CD14-positive monocyte (primary cell): Measurements from ENCODE around the gene FNBP1L. TPM values are rescaled to one million over a fixed set of nuclear protein-coding genes. Genes with fewer than 3 reads are reported as not detected.

Source experiments
- DNase-seq, 3 donors: peaks; one replicate each; pipeline ENCODE4 v3.0.0-alpha.2; 2011 to 2022
- H2AFZ ChIP-seq: 2 replicates; pipeline ENCODE4 v1.6.0; 2012; ENCODE audit warnings: mild to moderate bottlenecking, low read depth, low read length, inconsistent platforms; ENCODE audit not compliant: insufficient read depth, poor library complexity, severe bottlenecking
- H3K27ac ChIP-seq, 2 donors: 1 replicate in 1 of 2; 2 replicates in 1 of 2; pipeline ENCODE4 v1.5.1; 2012 to 2013; ENCODE audit warnings: low read length in 2 of 2, control low read depth in 1 of 2, inconsistent platforms in 1 of 2, low read depth in 1 of 2, mild to moderate bottlenecking in 1 of 2
- H3K27me3 ChIP-seq, 2 donors: one replicate each; pipeline versions ENCODE4 v1.6.0 to v1.6.1; 2011 to 2013; ENCODE audit warnings: low read length in 2 of 2; ENCODE audit not compliant: control insufficient read depth in 2 of 2, insufficient read depth in 2 of 2
- H3K36me3 ChIP-seq, 2 donors: replicated peaks in 1 of 2; 1 replicate in 1 of 2; 2 replicates in 1 of 2; pipeline versions ENCODE4 v1.5.1 to v1.6.1; 2012 to 2013; ENCODE audit warnings: low read length in 2 of 2, control low read depth in 1 of 2, inconsistent platforms in 1 of 2, mild to moderate bottlenecking in 1 of 2; ENCODE audit not compliant: insufficient read depth in 2 of 2, control insufficient read depth in 1 of 2
- H3K4me1 ChIP-seq, 2 donors: 1 replicate in 1 of 2; 2 replicates in 1 of 2; pipeline versions ENCODE4 v1.5.1 to v1.6.1; 2012 to 2013; ENCODE audit warnings: low read length in 2 of 2, control low read depth in 1 of 2, inconsistent platforms in 1 of 2, mild to moderate bottlenecking in 1 of 2, moderate library complexity in 1 of 2; ENCODE audit not compliant: insufficient read depth in 2 of 2, control insufficient read depth in 1 of 2
- H3K4me2 ChIP-seq: replicated peaks from 2 replicates; pipeline ENCODE3; 2012; ENCODE audit warnings: low read length, moderate library complexity, mild to moderate bottlenecking; ENCODE audit not compliant: poor library complexity, severe bottlenecking; ENCODE audit errors: extremely low read depth
- H3K4me3 ChIP-seq, 3 experiments: fragments of 200-600 bp in 1 of 3; sonication (generic) in 1 of 3; replicated peaks in 1 of 3; 1 replicate in 2 of 3; 2 replicates in 1 of 3; pipeline ENCODE4 v1.5.1; 2011 to 2013; ENCODE audit warnings: low read length in 3 of 3, mild to moderate bottlenecking in 3 of 3, control low read depth in 2 of 3, low read depth in 2 of 3, inconsistent platforms in 1 of 3, moderate library complexity in 1 of 3
- H3K79me2 ChIP-seq: 2 replicates; pipeline ENCODE4 v1.6.0; 2012; ENCODE audit warnings: mild to moderate bottlenecking, control low read depth, inconsistent platforms, low read length, moderate library complexity; ENCODE audit not compliant: insufficient read depth
- H3K9ac ChIP-seq: 2 replicates; pipeline ENCODE4 v1.6.0; 2017; ENCODE audit warnings: low read length, mild to moderate bottlenecking; ENCODE audit not compliant: insufficient read depth, poor library complexity, severe bottlenecking
- H3K9me3 ChIP-seq, 2 donors: replicated peaks in 1 of 2; 1 replicate in 1 of 2; 2 replicates in 1 of 2; pipeline versions ENCODE4 v1.5.1 to v1.6.1; 2012 to 2013; ENCODE audit warnings: low read length in 2 of 2, control low read depth in 1 of 2; ENCODE audit not compliant: control insufficient read depth in 1 of 2, insufficient read depth in 1 of 2
- H4K20me1 ChIP-seq: 2 replicates; pipeline ENCODE4 v1.6.0; 2012; ENCODE audit warnings: mild to moderate bottlenecking, low read length, control low read depth, moderate library complexity; ENCODE audit not compliant: insufficient read depth
- H3K27ac Mint-ChIP-seq, 7 donors: one replicate each; pipeline ENCODE4 v1.8.0; 2020; ENCODE audit warnings: mild to moderate bottlenecking in 7 of 7, mixed read lengths in 7 of 7, moderate library complexity in 6 of 7, inconsistent platforms in 2 of 7
- H3K27me3 Mint-ChIP-seq, 3 donors: one replicate each; pipeline ENCODE4 v1.8.0; 2021 to 2022; ENCODE audit warnings: low read depth in 3 of 3, mild to moderate bottlenecking in 3 of 3, mixed read lengths in 3 of 3, moderate library complexity in 3 of 3, inconsistent platforms in 1 of 3
- H3K36me3 Mint-ChIP-seq, 2 donors: one replicate each; pipeline ENCODE4 v1.8.0; 2020; ENCODE audit warnings: mixed read lengths in 2 of 2, inconsistent platforms in 1 of 2, mild to moderate bottlenecking in 1 of 2
- H3K4me1 Mint-ChIP-seq: one replicate; pipeline ENCODE4 v1.8.0; 2020; ENCODE audit warnings: mild to moderate bottlenecking, mixed read lengths
- H3K4me3 Mint-ChIP-seq, 2 donors: one replicate each; pipeline ENCODE4 v1.8.0; 2020; ENCODE audit warnings: mild to moderate bottlenecking in 2 of 2, mixed read lengths in 2 of 2, moderate library complexity in 1 of 2
- H3K9me3 Mint-ChIP-seq, 7 donors: one replicate each; pipeline ENCODE4 v1.8.0; 2020 to 2022; ENCODE audit warnings: mixed read lengths in 7 of 7, mild to moderate bottlenecking in 6 of 7, moderate library complexity in 6 of 7, inconsistent platforms in 2 of 7
- WGBS: methylation state at CpG from one replicate; pipeline ENCODE4 v1.1.5; 2013; ENCODE audit warnings: missing lambda C conversion rate; ENCODE audit not compliant: insufficient coverage; 5-methylcytosine and 5-hydroxymethylcytosine counted together
- intact Hi-C, 2 donors: fragments of 100-400 bp; cut with micrococcal nuclease; formaldehyde crosslinking; loops; one replicate each; pipeline versions ENCODE4 v1.15.0 to v1.15.1; 2023
- polyA plus RNA-seq, 3 donors: library from polyadenylated mRNA; depleted of rRNA in 1 of 3; unstranded in 2 of 3; stranded (reverse) in 1 of 3; fragments of 300-500 nt in 2 of 3; fragments of >200 nt in 1 of 3; fragmentation: Illumina TruSeq in 2 of 3; gene quantifications; 1 replicate in 2 of 3; 2 replicates in 1 of 3; pipeline ENCODE4 v1.2.3, GENCODE V29; 2012 to 2021
- TF ChIP-seq, protein P1 (sequence below): fragments of 200-600 bp; IDR thresholded peaks from one replicate; pipeline ENCODE4 v1.8.0; 2022; ENCODE audit warnings: antibody characterized with exemption, mild to moderate bottlenecking

Gene FNBP1L
- polyA plus RNA-seq, 3 donors = 0.15 to 0.32 (median 0.28) TPM

- 100% methylated on average over 4 of the region's 5 CpGs for WGBS
- H3K4me2 ChIP-seq = no peak overlapping the region
- no peaks in the 10 kb centered on the region for H4K20me1 ChIP-seq
- H3K27me3 ChIP-seq = no peaks in the 10 kb centered on the region
- Mint-ChIP-seq H3K4me3 (no peak overlapping the region), H3K36me3 (no peaks in the 10 kb centered on the region), H3K4me1 (peaks cover 11% of the 10 kb centered on the region), H3K27me3 (peaks cover 1 to 2% (median 2%) of the 10 kb centered on the region in 3 donors), H3K27ac (no peak overlapping the region), H3K9me3 (peaks cover 0 to 7% (median 4%) of the 10 kb centered on the region in 7 donors)
- no peak overlapping the region for H2AFZ ChIP-seq
- H3K79me2 ChIP-seq = no peaks in the 10 kb centered on the region
- H3K9me3 ChIP-seq = no peaks in the 10 kb centered on the region
- H3K9ac ChIP-seq = no peak overlapping the region
- no peak overlapping the region for H3K4me3 ChIP-seq
- H3K36me3 ChIP-seq = no peaks in the 10 kb centered on the region
- intact Hi-C loops = no loop called here
- H3K4me1 ChIP-seq = no peaks in the 10 kb centered on the region
- TF ChIP-seq, protein P1, sequence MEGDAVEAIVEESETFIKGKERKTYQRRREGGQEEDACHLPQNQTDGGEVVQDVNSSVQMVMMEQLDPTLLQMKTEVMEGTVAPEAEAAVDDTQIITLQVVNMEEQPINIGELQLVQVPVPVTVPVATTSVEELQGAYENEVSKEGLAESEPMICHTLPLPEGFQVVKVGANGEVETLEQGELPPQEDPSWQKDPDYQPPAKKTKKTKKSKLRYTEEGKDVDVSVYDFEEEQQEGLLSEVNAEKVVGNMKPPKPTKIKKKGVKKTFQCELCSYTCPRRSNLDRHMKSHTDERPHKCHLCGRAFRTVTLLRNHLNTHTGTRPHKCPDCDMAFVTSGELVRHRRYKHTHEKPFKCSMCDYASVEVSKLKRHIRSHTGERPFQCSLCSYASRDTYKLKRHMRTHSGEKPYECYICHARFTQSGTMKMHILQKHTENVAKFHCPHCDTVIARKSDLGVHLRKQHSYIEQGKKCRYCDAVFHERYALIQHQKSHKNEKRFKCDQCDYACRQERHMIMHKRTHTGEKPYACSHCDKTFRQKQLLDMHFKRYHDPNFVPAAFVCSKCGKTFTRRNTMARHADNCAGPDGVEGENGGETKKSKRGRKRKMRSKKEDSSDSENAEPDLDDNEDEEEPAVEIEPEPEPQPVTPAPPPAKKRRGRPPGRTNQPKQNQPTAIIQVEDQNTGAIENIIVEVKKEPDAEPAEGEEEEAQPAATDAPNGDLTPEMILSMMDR = no peak
- DNase-seq = no peak
- no peak overlapping the region for H3K27ac ChIP-seq
Measured at GRCh38 chr1:93516164-93516563, 68.2 kb downstream of the FNBP1L start.

DNA sequence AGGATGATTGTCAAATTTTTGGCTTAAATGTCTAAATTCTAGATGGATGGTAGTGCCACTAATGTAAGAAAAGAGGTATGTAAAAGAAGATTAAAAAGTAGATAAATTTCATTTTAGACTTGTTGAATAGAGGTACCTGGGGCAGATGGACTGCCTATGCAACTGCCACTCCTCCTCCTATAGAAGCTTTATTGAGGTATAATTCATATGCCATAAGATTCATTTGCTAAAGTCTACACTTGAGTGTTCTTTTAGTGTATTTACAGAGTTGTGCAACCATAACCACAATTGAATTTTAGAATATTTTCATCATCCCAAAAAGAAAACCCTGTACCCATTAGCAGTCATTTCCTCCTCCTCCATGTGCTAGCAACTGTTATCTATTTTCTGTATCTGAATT lies 70.6 kb downstream of the FNBP1L start:
- H3K27me3 ChIP-seq = no peaks in the 10 kb centered on the region
- Mint-ChIP-seq H3K9me3 (peaks cover 0 to 7% (median 1%) of the 10 kb centered on the region in 7 donors), H3K36me3 (peaks cover 0 to 3% of the 10 kb centered on the region in 2 donors), H3K4me1 (peaks cover 11% of the 10 kb centered on the region), H3K27me3 (peaks cover 0 to 2% (median 1%) of the 10 kb centered on the region in 3 donors), H3K27ac (no peak overlapping the region), H3K4me3 (no peak overlapping the region)
- H3K4me3 ChIP-seq = no peak overlapping the region
- H3K9ac ChIP-seq = no peak overlapping the region
- H3K4me2 ChIP-seq = no peak overlapping the region
- H3K9me3 ChIP-seq = no peaks in the 10 kb centered on the region
- TF ChIP-seq, protein P1 = no peak
- H3K27ac ChIP-seq = no peak overlapping the region
- H4K20me1 ChIP-seq = no peaks in the 10 kb centered on the region
- DNase-seq = no peak
- no peak overlapping the region for H2AFZ ChIP-seq
- intact Hi-C loops = no loop called here
- H3K36me3 ChIP-seq = no peaks in the 10 kb centered on the region
- H3K4me1 ChIP-seq = no peaks in the 10 kb centered on the region
- no peaks in the 10 kb centered on the region for H3K79me2 ChIP-seq
